Esophagus muscularis mucosa (tissue), 4 donors: ENCODE results near the gene INIP. TPM values are rescaled to one million over a fixed set of nuclear protein-coding genes. Genes with fewer than 3 reads are reported as not detected.
"Not testable (repeated sequence)": the region's sequence is repeated elsewhere in the genome, so short reads cannot be mapped to it uniquely, and the experiment has no call there.

Source experiments
- DNase-seq: peaks from one replicate; pipeline ENCODE4 v3.0.0-alpha.2; 2017; ENCODE audit errors: extremely low spot score
- H3K27ac ChIP-seq, 4 donors: fragments of 200-600 bp; sonication (generic); replicated peaks in 1 of 4; 1 replicate in 3 of 4; 2 replicates in 1 of 4; pipeline ENCODE4 v1.5.1; 2016 to 2019; ENCODE audit warnings: mild to moderate bottlenecking in 1 of 4
- H3K27me3 ChIP-seq, 4 donors: fragments of 200-600 bp; sonication (generic); one replicate each; pipeline versions ENCODE4 v1.5.1 to v1.6.0; 2016 to 2019
- H3K36me3 ChIP-seq, 4 donors: fragments of 200-600 bp; sonication (generic); one replicate each; pipeline ENCODE4 v1.5.1; 2016 to 2019
- H3K4me1 ChIP-seq, 4 donors: fragments of 200-600 bp; sonication (generic); one replicate each; pipeline ENCODE4 v1.5.1; 2016 to 2019
- H3K4me3 ChIP-seq, 4 donors: fragments of 200-600 bp; sonication (generic); 1 replicate in 2 of 4; 2 replicates in 2 of 4; pipeline ENCODE4 v1.5.1; 2016 to 2019; ENCODE audit warnings: mild to moderate bottlenecking in 4 of 4, moderate library complexity in 1 of 4
- H3K9me3 ChIP-seq, 4 donors: fragments of 200-600 bp; sonication (generic); 1 replicate in 3 of 4; 2 replicates in 1 of 4; pipeline ENCODE4 v1.5.1; 2016 to 2019
- EP300 ChIP-seq: sonication (generic); formaldehyde crosslinking; IDR thresholded peaks from one replicate; pipeline ENCODE4 v1.6.1; 2017; ENCODE audit warnings: antibody characterized with exemption
- POLR2A ChIP-seq: fragments of 450-650 bp; IDR thresholded peaks from one replicate; pipeline ENCODE4 v1.6.1; 2017; ENCODE audit warnings: antibody characterized with exemption, moderate library complexity, mild to moderate bottlenecking, low read depth
- POLR2AphosphoS5 ChIP-seq, 2 donors: sonication (generic); formaldehyde crosslinking; IDR thresholded peaks; one replicate each; pipeline ENCODE4 v1.6.1; 2017; ENCODE audit warnings: antibody characterized with exemption in 2 of 2
- WGBS: methylation state at CpG from one replicate; pipeline ENCODE4 v1.1.5; 2018; 5-methylcytosine and 5-hydroxymethylcytosine counted together
- intact Hi-C: fragments of 100-400 bp; cut with DNase I; formaldehyde crosslinking; loops from one replicate; pipeline ENCODE4 v1.15.1; 2023
- total RNA-seq, 4 donors: library from RNA; depleted of rRNA; stranded (reverse); fragments of >200 nt; gene quantifications; one replicate each; pipeline versions ENCODE4 v1.1.0 to v1.2.1, GENCODE V29; 2016
- TF ChIP-seq, protein P1 (sequence below), 3 experiments: fragments of 200-600 bp in 2 of 3; fragments of 450-650 bp in 1 of 3; sonication (generic) in 2 of 3; IDR thresholded peaks; one replicate each; pipeline ENCODE4 v1.5.1; 2017 to 2019; ENCODE audit warnings: antibody characterized with exemption in 3 of 3, mild to moderate bottlenecking in 2 of 3, moderate library complexity in 1 of 3

The INIP gene
- total RNA-seq, 4 donors from 2014 or later = 10.9 to 15.8 (median 11.9) TPM

DNA sequence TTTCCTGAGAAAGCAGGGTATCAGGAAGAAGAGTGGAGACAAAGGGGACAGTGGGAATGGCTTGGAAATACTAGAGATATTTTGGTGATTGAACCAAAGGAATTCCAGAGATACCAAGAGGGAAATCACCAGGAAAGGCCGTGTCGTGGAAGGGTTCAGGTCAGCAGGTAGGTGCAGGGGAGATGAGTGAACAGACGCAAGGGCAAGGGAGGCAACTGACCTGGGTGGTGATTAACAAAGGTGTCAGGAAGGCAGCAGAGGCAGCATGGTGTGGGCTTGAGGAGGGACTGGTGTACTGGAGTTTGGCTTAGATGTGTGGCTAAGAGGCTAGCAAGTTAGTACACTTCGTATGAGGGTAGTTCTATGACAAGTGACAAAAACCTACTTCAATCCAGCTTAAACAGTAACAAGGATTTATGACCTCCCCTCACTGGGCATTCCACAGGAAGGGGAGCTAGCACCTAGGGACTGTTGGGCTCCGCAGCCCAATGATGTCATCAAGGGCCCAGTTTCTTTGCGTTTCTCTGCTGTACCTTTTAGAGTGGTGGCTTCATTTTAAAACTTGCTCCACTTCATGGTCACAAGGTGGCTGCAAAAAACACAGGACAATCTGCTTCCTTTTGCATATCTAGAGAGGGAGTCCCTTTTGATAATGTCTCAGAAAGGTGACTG is 37.0 kb downstream of the INIP start:
- intact Hi-C loops = no loop called here
- peaks cover 0 to 24% (median 20%) of the 10 kb centered on the region in 4 donors for H3K9me3 ChIP-seq
- no peak overlapping the region for H3K4me3 ChIP-seq
- no peak for DNase-seq
- H3K4me1 ChIP-seq = no peaks in the 10 kb centered on the region
- 78% methylated on average over 6 of the region's 6 CpGs for whole genome bisulfite sequencing
- TF ChIP-seq, protein P1, sequence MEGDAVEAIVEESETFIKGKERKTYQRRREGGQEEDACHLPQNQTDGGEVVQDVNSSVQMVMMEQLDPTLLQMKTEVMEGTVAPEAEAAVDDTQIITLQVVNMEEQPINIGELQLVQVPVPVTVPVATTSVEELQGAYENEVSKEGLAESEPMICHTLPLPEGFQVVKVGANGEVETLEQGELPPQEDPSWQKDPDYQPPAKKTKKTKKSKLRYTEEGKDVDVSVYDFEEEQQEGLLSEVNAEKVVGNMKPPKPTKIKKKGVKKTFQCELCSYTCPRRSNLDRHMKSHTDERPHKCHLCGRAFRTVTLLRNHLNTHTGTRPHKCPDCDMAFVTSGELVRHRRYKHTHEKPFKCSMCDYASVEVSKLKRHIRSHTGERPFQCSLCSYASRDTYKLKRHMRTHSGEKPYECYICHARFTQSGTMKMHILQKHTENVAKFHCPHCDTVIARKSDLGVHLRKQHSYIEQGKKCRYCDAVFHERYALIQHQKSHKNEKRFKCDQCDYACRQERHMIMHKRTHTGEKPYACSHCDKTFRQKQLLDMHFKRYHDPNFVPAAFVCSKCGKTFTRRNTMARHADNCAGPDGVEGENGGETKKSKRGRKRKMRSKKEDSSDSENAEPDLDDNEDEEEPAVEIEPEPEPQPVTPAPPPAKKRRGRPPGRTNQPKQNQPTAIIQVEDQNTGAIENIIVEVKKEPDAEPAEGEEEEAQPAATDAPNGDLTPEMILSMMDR (IDR thresholded peaks at IDR 0.05) = no peak
- no peak for TF ChIP-seq POLR2A
- TF ChIP-seq EP300 = no peak
- TF ChIP-seq POLR2AphosphoS5 (IDR thresholded peaks at IDR 0.05) = no peak
- H3K27ac ChIP-seq = no peak overlapping the region
- peaks cover 4 to 14% (median 9%) of the 10 kb centered on the region in 4 donors for H3K36me3 ChIP-seq
- H3K27me3 ChIP-seq = no peaks in the 10 kb centered on the region

- Histone ChIP-seq H3K4me3 (no peak overlapping the region), H3K4me1 (no peaks in the 10 kb centered on the region), H3K9me3 (peaks cover 0 to 24% (median 20%) of the 10 kb centered on the region in 4 donors), H3K27me3 (no peaks in the 10 kb centered on the region), H3K27ac (no peak overlapping the region), H3K36me3 (no peaks in the 10 kb centered on the region)
- DNase-seq = no peak
- intact Hi-C loops = no loop called here
- TF ChIP-seq POLR2AphosphoS5 (IDR thresholded peaks at IDR 0.05) (no peak), EP300 (no peak), POLR2A (no peak)
- TF ChIP-seq, protein P1 (IDR thresholded peaks at IDR 0.05) = no peak
Measured at GRCh38 chr9:112677040-112677439, 40.9 kb downstream of the INIP start.

DNA sequence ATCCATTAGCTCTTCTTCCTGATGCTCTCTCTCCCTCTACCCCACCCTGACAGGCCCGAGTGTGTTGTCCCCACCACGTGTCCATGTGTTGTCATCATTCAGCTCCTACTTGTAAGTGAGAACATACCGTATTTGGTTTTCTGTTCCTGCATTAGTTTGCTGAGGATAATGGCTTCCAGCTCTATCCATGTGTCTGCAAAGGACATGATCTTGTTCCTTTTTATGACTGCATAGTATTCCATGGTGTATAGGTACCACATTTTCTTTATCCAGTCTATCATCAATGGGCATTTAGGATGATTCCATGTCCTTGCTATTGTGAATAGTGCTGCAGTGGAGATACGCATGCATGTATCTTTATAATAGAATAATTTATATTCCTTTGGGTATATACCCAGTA is 44.7 kb downstream of the INIP start:
- peaks cover 0 to 14% (median 13%) of the 10 kb centered on the region in 4 donors for H3K9me3 ChIP-seq
- H3K4me1 ChIP-seq, H3K36me3 ChIP-seq, H3K27me3 ChIP-seq, H3K27ac ChIP-seq, intact Hi-C loops, DNase-seq, H3K4me3 ChIP-seq: not testable (repeated sequence)
- 100% methylated on average over 4 of the region's 4 CpGs for WGBS

DNA sequence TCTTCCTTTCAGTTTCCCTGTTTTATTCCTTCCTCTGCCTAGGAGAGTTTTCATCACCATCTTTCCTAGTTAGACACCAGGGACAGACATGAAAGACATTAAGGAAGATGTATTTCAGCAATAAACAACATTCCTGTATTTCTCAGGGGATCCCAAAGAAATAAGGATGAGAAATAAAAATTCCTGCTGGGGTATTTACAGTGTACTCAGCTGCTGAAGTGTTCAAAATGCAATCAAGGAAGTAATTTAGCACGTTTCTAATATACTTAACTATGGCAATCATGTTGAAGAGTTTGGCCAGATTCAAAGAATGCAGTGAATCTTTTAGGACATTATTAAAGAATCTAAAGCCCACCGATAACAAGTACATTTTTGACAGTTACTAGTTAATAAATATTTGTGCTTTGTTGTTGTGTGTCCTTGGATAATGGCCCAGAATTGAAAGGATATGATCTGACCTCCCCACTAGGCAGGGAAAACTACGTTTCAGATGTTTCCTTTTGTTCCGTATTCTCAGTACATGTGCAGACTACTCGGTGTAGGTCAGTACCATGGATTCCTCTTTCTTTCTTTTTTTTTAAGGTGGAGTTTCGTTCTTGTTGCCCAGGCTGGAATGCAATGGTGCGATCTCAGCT is 46.8 kb downstream of the INIP start:
- intact Hi-C loops = no loop called here
- H3K9me3 ChIP-seq = peaks cover 0 to under 1% (median 0%) of the 10 kb centered on the region in 4 donors
- no peaks in the 10 kb centered on the region for H3K27me3 ChIP-seq
- H3K27ac ChIP-seq = no peak overlapping the region
- H3K4me3 ChIP-seq = no peak overlapping the region
- no peaks in the 10 kb centered on the region for H3K36me3 ChIP-seq
- WGBS = 65% methylated on average over 7 of the region's 7 CpGs
- H3K4me1 ChIP-seq = no peaks in the 10 kb centered on the region
- TF ChIP-seq POLR2AphosphoS5 (IDR thresholded peaks at IDR 0.05) (no peak), EP300 (no peak), POLR2A (no peak)
- TF ChIP-seq, protein P1 (IDR thresholded peaks at IDR 0.05) = no peak
- no peak for DNase-seq

DNA sequence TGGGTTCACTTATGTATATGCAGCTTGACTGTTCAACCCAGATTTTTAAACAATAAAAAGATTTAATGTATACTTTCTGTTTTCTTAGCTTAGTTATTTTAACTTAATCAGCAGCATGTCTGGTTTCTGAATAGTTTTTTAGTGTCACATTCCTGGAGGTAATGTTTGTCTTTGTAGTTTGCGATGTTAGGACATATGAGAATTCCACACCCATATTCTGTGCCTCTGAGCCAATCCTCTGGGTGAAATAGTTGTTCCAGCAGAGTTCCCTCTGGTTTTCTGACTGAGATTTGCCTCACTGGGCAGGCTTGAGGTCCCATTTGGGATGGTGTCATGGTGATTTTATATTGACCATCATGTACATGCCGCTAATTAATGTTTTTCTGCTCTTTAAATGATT is 48.6 kb downstream of the INIP start:
- Histone ChIP-seq H3K36me3 (no peaks in the 10 kb centered on the region), H3K9me3 (no peaks in the 10 kb centered on the region), H3K27me3 (no peaks in the 10 kb centered on the region), H3K4me1 (no peaks in the 10 kb centered on the region), H3K4me3 (no peak overlapping the region), H3K27ac (no peak overlapping the region)
- WGBS = 100% methylated on average over 2 of the region's 2 CpGs
- TF ChIP-seq POLR2A (no peak), EP300 (no peak), POLR2AphosphoS5 (IDR thresholded peaks at IDR 0.05) (no peak)
- TF ChIP-seq, protein P1 (IDR thresholded peaks at IDR 0.05) = no peak
- no peak for DNase-seq
- intact Hi-C loops = no loop called here
